Keratinocyte (primary cell): ENCODE measurements around the gene SEC61G.

ENCODE experiments used
- EZH2 ChIP-seq: IDR thresholded peaks from one replicate; pipeline ENCODE4 v1.6.1; 2012; ENCODE audit warnings: inconsistent platforms, mild to moderate bottlenecking, low read length, moderate library complexity
- TF ChIP-seq, protein P1 (sequence below), 3 experiments: IDR thresholded peaks in 1 of 3; conservative IDR thresholded peaks in 1 of 3; optimal IDR thresholded peaks in 1 of 3; 2 replicates in 2 of 3; 3 replicates in 1 of 3; pipeline versions ENCODE3 to v1.5.1; 2011; ENCODE audit warnings: low read length in 3 of 3, mild to moderate bottlenecking in 3 of 3, moderate library complexity in 2 of 3, control low read depth in 1 of 3, inconsistent platforms in 1 of 3; ENCODE audit not compliant: insufficient read depth in 2 of 3; ENCODE audit errors: extremely low read depth in 1 of 3

DNA sequence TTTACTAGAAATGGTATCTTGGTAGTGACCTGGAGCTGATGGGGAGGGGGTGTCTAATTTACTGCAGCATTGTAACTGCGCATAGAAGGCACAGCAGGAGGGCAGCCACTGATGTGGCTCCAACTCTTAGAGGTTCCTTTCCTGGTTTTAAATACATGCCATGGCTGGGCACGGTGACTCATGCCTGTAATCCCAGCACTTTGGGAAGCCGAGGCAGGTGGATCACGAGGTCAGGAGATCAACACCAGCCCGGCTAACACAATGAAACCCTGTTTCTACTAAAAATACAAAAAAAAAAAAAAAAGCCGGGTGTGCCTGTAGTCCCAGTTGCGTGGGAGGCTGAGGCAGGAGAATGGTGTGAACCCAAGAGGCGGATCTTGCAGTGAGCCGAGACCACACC, 19.2 kb upstream of the SEC61G start:
- TF ChIP-seq, protein P1, sequence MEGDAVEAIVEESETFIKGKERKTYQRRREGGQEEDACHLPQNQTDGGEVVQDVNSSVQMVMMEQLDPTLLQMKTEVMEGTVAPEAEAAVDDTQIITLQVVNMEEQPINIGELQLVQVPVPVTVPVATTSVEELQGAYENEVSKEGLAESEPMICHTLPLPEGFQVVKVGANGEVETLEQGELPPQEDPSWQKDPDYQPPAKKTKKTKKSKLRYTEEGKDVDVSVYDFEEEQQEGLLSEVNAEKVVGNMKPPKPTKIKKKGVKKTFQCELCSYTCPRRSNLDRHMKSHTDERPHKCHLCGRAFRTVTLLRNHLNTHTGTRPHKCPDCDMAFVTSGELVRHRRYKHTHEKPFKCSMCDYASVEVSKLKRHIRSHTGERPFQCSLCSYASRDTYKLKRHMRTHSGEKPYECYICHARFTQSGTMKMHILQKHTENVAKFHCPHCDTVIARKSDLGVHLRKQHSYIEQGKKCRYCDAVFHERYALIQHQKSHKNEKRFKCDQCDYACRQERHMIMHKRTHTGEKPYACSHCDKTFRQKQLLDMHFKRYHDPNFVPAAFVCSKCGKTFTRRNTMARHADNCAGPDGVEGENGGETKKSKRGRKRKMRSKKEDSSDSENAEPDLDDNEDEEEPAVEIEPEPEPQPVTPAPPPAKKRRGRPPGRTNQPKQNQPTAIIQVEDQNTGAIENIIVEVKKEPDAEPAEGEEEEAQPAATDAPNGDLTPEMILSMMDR (optimal IDR thresholded peaks at IDR 0.05 in 1 of 3, IDR thresholded peaks at IDR 0.05 in 1 of 3, conservative IDR thresholded peaks at IDR 0.05 in 1 of 3; ENCODE audit: extremely low read depth in 1 of 3, insufficient read depth in 2 of 3, low read length in 3 of 3), result no peak
- TF ChIP-seq EZH2, result no peak
